ENCODE results near the gene ELMO1.

The ELMO1 gene

GRCh38 chr7:37484426-37485073 is 35.9 kb upstream of the ELMO1 start:
- intact Hi-C loops (cut with DNase I; ENCODE audit: low total_unique reads), result loop anchor here (10.0 kb wide), 1 partner anchor 250 kb away; no protein-coding TSS in a partner anchor
- no peaks in the 10 kb centered on the region for H3K4me1 ChIP-seq
- peaks cover 0 to 6% (median 0%) of the 10 kb centered on the region in 3 donors for H3K9me3 ChIP-seq
- no peak for DNase-seq
- no peak overlapping the region for H3K4me3 ChIP-seq
- no peaks in the 10 kb centered on the region for H3K36me3 ChIP-seq
- no peak overlapping the region for H3K27ac ChIP-seq
- no peaks in the 10 kb centered on the region for H3K27me3 ChIP-seq
- no peak for TF ChIP-seq CTCF (IDR thresholded peaks at IDR 0.05)

GRCh38 chr7:37483627-37484026 is 35.0 kb upstream of the ELMO1 start:
- Histone ChIP-seq H3K9me3 (peaks cover 0 to 6% (median 0%) of the 10 kb centered on the region in 3 donors), H3K4me1 (no peaks in the 10 kb centered on the region), H3K27ac (no peak overlapping the region), H3K4me3 (no peak overlapping the region), H3K36me3 (no peaks in the 10 kb centered on the region), H3K27me3 (no peaks in the 10 kb centered on the region)
- DNase-seq, result no peak
- no peak for TF ChIP-seq CTCF (IDR thresholded peaks at IDR 0.05)
- intact Hi-C loops (cut with DNase I; ENCODE audit: low total_unique reads), result loop anchor here (10.0 kb wide), 1 partner anchor 249 kb away; no protein-coding TSS in a partner anchor

- intact Hi-C loops (cut with DNase I; ENCODE audit: low total_unique reads), result loop anchor here (10.0 kb wide), 1 partner anchor 248 kb away; no protein-coding TSS in a partner anchor
- no peak for DNase-seq
- TF ChIP-seq CTCF (IDR thresholded peaks at IDR 0.05), result no peak
- Histone ChIP-seq H3K27me3 (no peaks in the 10 kb centered on the region), H3K27ac (no peak overlapping the region), H3K4me1 (no peaks in the 10 kb centered on the region), H3K4me3 (no peak overlapping the region), H3K9me3 (peaks cover 0 to 1% (median 0%) of the 10 kb centered on the region in 3 donors), H3K36me3 (no peaks in the 10 kb centered on the region)
Measured at GRCh38 chr7:37482953-37483352, 34.3 kb upstream of the ELMO1 start.

- H3K27ac ChIP-seq, result no peak overlapping the region
- intact Hi-C loops (cut with DNase I; ENCODE audit: low total_unique reads), result loop anchor here (10.0 kb wide), 1 partner anchor 248 kb away; no protein-coding TSS in a partner anchor
- no peak for DNase-seq
- H3K4me1 ChIP-seq, result no peaks in the 10 kb centered on the region
- no peaks in the 10 kb centered on the region for H3K36me3 ChIP-seq
- no peak for TF ChIP-seq CTCF (IDR thresholded peaks at IDR 0.05)
- H3K27me3 ChIP-seq, result no peaks in the 10 kb centered on the region
- no peaks in the 10 kb centered on the region for H3K9me3 ChIP-seq
- H3K4me3 ChIP-seq, result no peak overlapping the region
Measured at GRCh38 chr7:37482505-37482904, 33.8 kb upstream of the ELMO1 start.

GRCh38 chr7:37481722-37482288 is 33.1 kb upstream of the ELMO1 start:
- intact Hi-C loops (cut with DNase I; ENCODE audit: low total_unique reads), result loop anchor here (10.0 kb wide), 1 partner anchor 247 kb away; no protein-coding TSS in a partner anchor
- Histone ChIP-seq H3K27me3 (no peaks in the 10 kb centered on the region), H3K9me3 (no peaks in the 10 kb centered on the region), H3K27ac (no peak overlapping the region), H3K4me3 (no peak overlapping the region), H3K36me3 (no peaks in the 10 kb centered on the region), H3K4me1 (no peaks in the 10 kb centered on the region)
- no peak for TF ChIP-seq CTCF (IDR thresholded peaks at IDR 0.05)
- DNase-seq, result no peak

Data from tibial artery (tissue), 4 donors.